Measurements from ENCODE around the gene CYTIP.

Gene CYTIP

GRCh38 chr2:157476953-157477709, 33.2 kb upstream of the CYTIP start:
- no peaks in the 10 kb centered on the region for H3K27me3 ChIP-seq (ENCODE audit: control insufficient read depth, insufficient read depth, low read length)
- H3K4me1 ChIP-seq (ENCODE audit: control insufficient read depth, insufficient read depth, low read length), result no peaks in the 10 kb centered on the region
- H3K4me3 ChIP-seq (ENCODE audit: low read depth, low read length), result no peak overlapping the region
- H3K9me3 ChIP-seq (ENCODE audit: control insufficient read depth, insufficient read depth, low read length), result no peaks in the 10 kb centered on the region
- H3K36me3 ChIP-seq (ENCODE audit: control insufficient read depth, insufficient read depth, low read length), result no peaks in the 10 kb centered on the region
- H3K9ac ChIP-seq (ENCODE audit: low read depth, low read length), result no peak overlapping the region

GRCh38 chr2:157475722-157476390, 32.0 kb upstream of the CYTIP start:
- Histone ChIP-seq H3K4me3 (ENCODE audit: low read depth, low read length) (no peak overlapping the region), H3K9me3 (ENCODE audit: control insufficient read depth, insufficient read depth, low read length) (no peaks in the 10 kb centered on the region), H3K27me3 (ENCODE audit: control insufficient read depth, insufficient read depth, low read length) (no peaks in the 10 kb centered on the region), H3K9ac (ENCODE audit: low read depth, low read length) (no peak overlapping the region), H3K4me1 (ENCODE audit: control insufficient read depth, insufficient read depth, low read length) (no peaks in the 10 kb centered on the region), H3K36me3 (ENCODE audit: control insufficient read depth, insufficient read depth, low read length) (no peaks in the 10 kb centered on the region)

GRCh38 chr2:157473581-157473980, 29.7 kb upstream of the CYTIP start:
- Histone ChIP-seq H3K4me1 (ENCODE audit: control insufficient read depth, insufficient read depth, low read length) (no peaks in the 10 kb centered on the region), H3K9me3 (ENCODE audit: control insufficient read depth, insufficient read depth, low read length) (no peaks in the 10 kb centered on the region), H3K36me3 (ENCODE audit: control insufficient read depth, insufficient read depth, low read length) (no peaks in the 10 kb centered on the region), H3K4me3 (ENCODE audit: low read depth, low read length) (no peak overlapping the region), H3K9ac (ENCODE audit: low read depth, low read length) (no peak overlapping the region), H3K27me3 (ENCODE audit: control insufficient read depth, insufficient read depth, low read length) (no peaks in the 10 kb centered on the region)

- no peaks in the 10 kb centered on the region for H3K4me1 ChIP-seq (ENCODE audit: control insufficient read depth, insufficient read depth, low read length)
- no peaks in the 10 kb centered on the region for H3K9me3 ChIP-seq (ENCODE audit: control insufficient read depth, insufficient read depth, low read length)
- no peak overlapping the region for H3K4me3 ChIP-seq (ENCODE audit: low read depth, low read length)
- no peaks in the 10 kb centered on the region for H3K27me3 ChIP-seq (ENCODE audit: control insufficient read depth, insufficient read depth, low read length)
- no peak overlapping the region for H3K9ac ChIP-seq (ENCODE audit: low read depth, low read length)
- no peaks in the 10 kb centered on the region for H3K36me3 ChIP-seq (ENCODE audit: control insufficient read depth, insufficient read depth, low read length)
Observed at GRCh38 chr2:157471078-157471477, 27.2 kb upstream of the CYTIP start.

GRCh38 chr2:157470321-157470720, 26.4 kb upstream of the CYTIP start:
- Histone ChIP-seq H3K27me3 (ENCODE audit: control insufficient read depth, insufficient read depth, low read length) (no peaks in the 10 kb centered on the region), H3K4me1 (ENCODE audit: control insufficient read depth, insufficient read depth, low read length) (no peaks in the 10 kb centered on the region), H3K9ac (ENCODE audit: low read depth, low read length) (no peak overlapping the region), H3K9me3 (ENCODE audit: control insufficient read depth, insufficient read depth, low read length) (no peaks in the 10 kb centered on the region), H3K36me3 (ENCODE audit: control insufficient read depth, insufficient read depth, low read length) (no peaks in the 10 kb centered on the region), H3K4me3 (ENCODE audit: low read depth, low read length) (no peak overlapping the region)

DNA sequence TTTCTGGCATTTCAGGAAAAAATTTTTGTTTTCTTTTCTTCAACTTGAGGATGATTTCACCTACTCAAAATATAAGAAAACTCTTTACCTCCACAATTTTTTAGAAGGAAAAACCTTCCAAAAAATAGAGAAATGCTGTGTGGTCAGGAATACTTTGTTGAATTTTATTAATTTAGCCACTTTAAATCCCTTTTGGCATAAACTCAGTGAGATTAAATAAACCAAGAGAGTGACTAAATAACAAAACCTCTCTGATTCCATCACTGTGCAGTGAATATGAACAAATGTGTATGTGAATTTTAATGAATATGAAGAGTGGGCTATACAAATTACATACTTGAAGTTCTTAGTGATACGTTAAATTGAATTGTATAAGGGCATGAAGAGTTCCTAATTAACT, 25.8 kb upstream of the CYTIP start:
- Histone ChIP-seq H3K4me3 (ENCODE audit: low read depth, low read length) (no peak overlapping the region), H3K36me3 (ENCODE audit: control insufficient read depth, insufficient read depth, low read length) (no peaks in the 10 kb centered on the region), H3K9me3 (ENCODE audit: control insufficient read depth, insufficient read depth, low read length) (no peaks in the 10 kb centered on the region), H3K4me1 (ENCODE audit: control insufficient read depth, insufficient read depth, low read length) (no peaks in the 10 kb centered on the region), H3K9ac (ENCODE audit: low read depth, low read length) (no peak overlapping the region), H3K27me3 (ENCODE audit: control insufficient read depth, insufficient read depth, low read length) (no peaks in the 10 kb centered on the region)

GRCh38 chr2:157468931-157469708, 25.2 kb upstream of the CYTIP start:
- no peaks in the 10 kb centered on the region for H3K27me3 ChIP-seq (ENCODE audit: control insufficient read depth, insufficient read depth, low read length)
- H3K4me1 ChIP-seq (ENCODE audit: control insufficient read depth, insufficient read depth, low read length), result no peaks in the 10 kb centered on the region
- no peaks in the 10 kb centered on the region for H3K36me3 ChIP-seq (ENCODE audit: control insufficient read depth, insufficient read depth, low read length)
- H3K9me3 ChIP-seq (ENCODE audit: control insufficient read depth, insufficient read depth, low read length), result no peaks in the 10 kb centered on the region
- no peak overlapping the region for H3K4me3 ChIP-seq (ENCODE audit: low read depth, low read length)
- H3K9ac ChIP-seq (ENCODE audit: low read depth, low read length), result no peak overlapping the region

DNA sequence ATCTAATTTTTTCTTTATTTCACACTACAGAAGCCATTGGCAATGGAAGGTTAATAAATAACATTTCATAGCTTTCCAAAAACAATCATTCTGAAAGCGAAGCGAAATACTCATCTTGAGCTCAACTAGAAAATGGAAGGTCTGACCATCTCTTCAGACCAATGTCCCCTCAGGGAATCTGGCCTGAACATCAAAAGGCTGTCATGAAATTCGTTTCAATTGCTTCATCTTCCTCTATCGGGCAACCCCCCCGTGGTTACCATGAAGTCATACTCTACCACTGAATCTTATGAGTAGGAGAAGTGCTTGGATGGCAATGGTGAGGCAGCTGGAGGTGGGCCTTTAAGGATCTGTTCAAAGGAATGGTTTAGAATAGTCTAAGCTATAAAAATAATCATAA, 22.9 kb upstream of the CYTIP start:
- Histone ChIP-seq H3K9me3 (ENCODE audit: control insufficient read depth, insufficient read depth, low read length) (no peaks in the 10 kb centered on the region), H3K4me3 (ENCODE audit: low read depth, low read length) (no peak overlapping the region), H3K4me1 (ENCODE audit: control insufficient read depth, insufficient read depth, low read length) (no peaks in the 10 kb centered on the region), H3K36me3 (ENCODE audit: control insufficient read depth, insufficient read depth, low read length) (no peaks in the 10 kb centered on the region), H3K27me3 (ENCODE audit: control insufficient read depth, insufficient read depth, low read length) (no peaks in the 10 kb centered on the region), H3K9ac (ENCODE audit: low read depth, low read length) (no peak overlapping the region)

- H3K4me1 ChIP-seq (ENCODE audit: control insufficient read depth, insufficient read depth, low read length), result peaks cover 6% of the 10 kb centered on the region
- no peak overlapping the region for H3K9ac ChIP-seq (ENCODE audit: low read depth, low read length)
- H3K27me3 ChIP-seq (ENCODE audit: control insufficient read depth, insufficient read depth, low read length), result no peaks in the 10 kb centered on the region
- no peaks in the 10 kb centered on the region for H3K9me3 ChIP-seq (ENCODE audit: control insufficient read depth, insufficient read depth, low read length)
- H3K4me3 ChIP-seq (ENCODE audit: low read depth, low read length), result no peak overlapping the region
- H3K36me3 ChIP-seq (ENCODE audit: control insufficient read depth, insufficient read depth, low read length), result no peaks in the 10 kb centered on the region
Observed at GRCh38 chr2:157465554-157465953, 21.7 kb upstream of the CYTIP start.

GRCh38 chr2:157463002-157463401, 19.1 kb upstream of the CYTIP start:
- no peaks in the 10 kb centered on the region for H3K36me3 ChIP-seq (ENCODE audit: control insufficient read depth, insufficient read depth, low read length)
- H3K9ac ChIP-seq (ENCODE audit: low read depth, low read length), result no peak overlapping the region
- no peaks in the 10 kb centered on the region for H3K9me3 ChIP-seq (ENCODE audit: control insufficient read depth, insufficient read depth, low read length)
- no peak overlapping the region for H3K4me3 ChIP-seq (ENCODE audit: low read depth, low read length)
- H3K4me1 ChIP-seq (ENCODE audit: control insufficient read depth, insufficient read depth, low read length), result peaks cover 11% of the 10 kb centered on the region
- H3K27me3 ChIP-seq (ENCODE audit: control insufficient read depth, insufficient read depth, low read length), result no peaks in the 10 kb centered on the region

DNA sequence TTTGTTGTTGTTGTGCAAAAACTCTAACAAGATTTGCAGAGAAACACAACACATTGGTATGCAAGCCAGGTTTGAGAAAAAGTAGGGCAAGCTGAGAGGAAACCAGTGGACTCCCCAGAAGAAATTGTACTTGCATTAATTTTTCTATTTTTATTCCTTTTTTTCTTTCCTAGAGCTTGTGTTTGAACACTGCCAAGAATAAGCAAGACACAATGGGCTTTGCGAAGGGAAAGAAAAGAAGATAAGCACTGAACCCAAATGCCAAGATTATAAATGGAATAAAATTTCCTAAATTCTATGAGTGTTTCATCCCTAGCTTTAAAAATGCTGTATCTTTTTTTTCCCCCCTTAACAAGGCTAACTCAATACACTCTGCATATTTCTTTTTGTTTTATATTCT, 17.0 kb upstream of the CYTIP start:
- Histone ChIP-seq H3K4me3 (ENCODE audit: low read depth, low read length) (no peak overlapping the region), H3K36me3 (ENCODE audit: control insufficient read depth, insufficient read depth, low read length) (no peaks in the 10 kb centered on the region), H3K4me1 (ENCODE audit: control insufficient read depth, insufficient read depth, low read length) (peaks cover 11% of the 10 kb centered on the region), H3K9ac (ENCODE audit: low read depth, low read length) (no peak overlapping the region), H3K27me3 (ENCODE audit: control insufficient read depth, insufficient read depth, low read length) (no peaks in the 10 kb centered on the region), H3K9me3 (ENCODE audit: control insufficient read depth, insufficient read depth, low read length) (no peaks in the 10 kb centered on the region)
